Astrocyte (in vitro differentiated cells and primary cell): Measurements from ENCODE around the gene SLC66A2.

Experiments used
- EZH2 ChIP-seq: IDR thresholded peaks from 2 replicates; pipeline ENCODE4 v1.6.1; 2012; ENCODE audit warnings: mild to moderate bottlenecking, low read length, inconsistent platforms; ENCODE audit not compliant: insufficient read depth
- TF ChIP-seq, protein P1 (sequence below): IDR thresholded peaks from 2 replicates; pipeline ENCODE4 v1.5.1; 2011; ENCODE audit warnings: low read depth, mild to moderate bottlenecking, inconsistent platforms, low read length, moderate library complexity; ENCODE audit not compliant: insufficient read depth

DNA sequence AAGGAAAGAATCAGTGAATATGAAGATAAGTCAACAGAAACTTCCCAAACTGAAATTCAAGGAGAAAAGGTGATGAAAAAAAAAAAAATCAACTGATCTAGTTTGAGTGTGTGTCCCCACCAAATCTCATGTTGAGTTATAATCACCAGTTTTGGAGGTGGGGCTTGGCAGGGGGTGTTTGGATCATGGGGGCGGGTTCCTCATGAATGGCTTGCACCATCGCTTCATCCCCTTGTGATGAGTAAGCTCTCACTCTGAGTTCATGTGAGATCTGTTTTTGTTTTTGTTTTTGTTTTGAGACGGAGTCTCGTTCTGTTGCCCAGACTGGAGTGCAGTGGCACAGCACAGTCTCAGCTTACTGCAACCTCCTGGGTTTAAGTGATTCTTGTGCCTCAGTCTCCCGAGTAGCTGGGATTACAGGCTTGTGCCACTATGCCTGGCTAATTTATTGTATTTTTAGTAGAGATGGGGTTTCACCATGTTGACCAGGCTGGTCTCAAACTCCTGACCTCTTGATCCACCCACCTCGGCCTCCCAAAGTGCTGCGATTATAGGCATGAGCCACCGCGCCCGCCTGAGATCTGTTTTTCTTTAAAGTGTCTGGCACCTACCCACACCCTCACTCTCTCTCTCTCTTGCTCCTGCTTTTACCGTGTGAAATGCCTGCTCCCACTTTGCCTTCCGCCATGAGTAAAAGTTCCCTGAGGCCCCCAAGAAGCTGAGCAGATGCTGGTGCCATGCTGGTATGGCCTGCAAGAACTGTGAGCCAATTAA is 4.0 kb upstream of the SLC66A2 start:
- TF ChIP-seq, protein P1, sequence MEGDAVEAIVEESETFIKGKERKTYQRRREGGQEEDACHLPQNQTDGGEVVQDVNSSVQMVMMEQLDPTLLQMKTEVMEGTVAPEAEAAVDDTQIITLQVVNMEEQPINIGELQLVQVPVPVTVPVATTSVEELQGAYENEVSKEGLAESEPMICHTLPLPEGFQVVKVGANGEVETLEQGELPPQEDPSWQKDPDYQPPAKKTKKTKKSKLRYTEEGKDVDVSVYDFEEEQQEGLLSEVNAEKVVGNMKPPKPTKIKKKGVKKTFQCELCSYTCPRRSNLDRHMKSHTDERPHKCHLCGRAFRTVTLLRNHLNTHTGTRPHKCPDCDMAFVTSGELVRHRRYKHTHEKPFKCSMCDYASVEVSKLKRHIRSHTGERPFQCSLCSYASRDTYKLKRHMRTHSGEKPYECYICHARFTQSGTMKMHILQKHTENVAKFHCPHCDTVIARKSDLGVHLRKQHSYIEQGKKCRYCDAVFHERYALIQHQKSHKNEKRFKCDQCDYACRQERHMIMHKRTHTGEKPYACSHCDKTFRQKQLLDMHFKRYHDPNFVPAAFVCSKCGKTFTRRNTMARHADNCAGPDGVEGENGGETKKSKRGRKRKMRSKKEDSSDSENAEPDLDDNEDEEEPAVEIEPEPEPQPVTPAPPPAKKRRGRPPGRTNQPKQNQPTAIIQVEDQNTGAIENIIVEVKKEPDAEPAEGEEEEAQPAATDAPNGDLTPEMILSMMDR, result no peak
- no peak for TF ChIP-seq EZH2
